ENCODE measurements around the gene TFAP2D.

Gene TFAP2D

GRCh38 chr6:50713226-50713625 lies at the start of gene TFAP2D:
Gene TFAP2D (plus strand): TSS chr6:50713526. CDS start chr6:50714056, 530 bp downstream.
- no peak for DNase-seq (ENCODE audit: low read depth)

- DNase-seq (ENCODE audit: low read depth) = no peak
Observed at GRCh38 chr6:50663806-50664205, 49.5 kb upstream of the TFAP2D start.

- DNase-seq (ENCODE audit: low read depth) = no peak
Observed at GRCh38 chr6:50666089-50666488, 47.2 kb upstream of the TFAP2D start.

GRCh38 chr6:50681213-50681824 lies 32.0 kb upstream of the TFAP2D start:
- DNase-seq (ENCODE audit: low read depth) = no peak

GRCh38 chr6:50689210-50689609 lies 24.1 kb upstream of the TFAP2D start:
- no peak for DNase-seq (ENCODE audit: low read depth)

GRCh38 chr6:50691814-50692495 lies 21.4 kb upstream of the TFAP2D start:
- no peak for DNase-seq (ENCODE audit: low read depth)

- DNase-seq (ENCODE audit: low read depth) = no peak
Observed at GRCh38 chr6:50698546-50698945, 14.8 kb upstream of the TFAP2D start.

GRCh38 chr6:50699051-50699775 lies 14.1 kb upstream of the TFAP2D start:
- DNase-seq (ENCODE audit: low read depth) = no peak

- no peak for DNase-seq (ENCODE audit: low read depth)
Observed at GRCh38 chr6:50706575-50706974, 6.8 kb upstream of the TFAP2D start.

GRCh38 chr6:50707191-50707590 lies 6.1 kb upstream of the TFAP2D start:
- no peak for DNase-seq (ENCODE audit: low read depth)

GRCh38 chr6:50707652-50708300 lies 5.5 kb upstream of the TFAP2D start:
- no peak for DNase-seq (ENCODE audit: low read depth)

- DNase-seq (ENCODE audit: low read depth) = no peak
Observed at GRCh38 chr6:50708664-50709365, 4.5 kb upstream of the TFAP2D start.

- DNase-seq (ENCODE audit: low read depth) = no peak
Observed at GRCh38 chr6:50709366-50709734, 4.0 kb upstream of the TFAP2D start.

- DNase-seq (ENCODE audit: low read depth) = no peak
Observed at GRCh38 chr6:50711686-50712085, 1.6 kb upstream of the TFAP2D start.

GRCh38 chr6:50712291-50712690 lies 1.0 kb upstream of the TFAP2D start:
- DNase-seq (ENCODE audit: low read depth) = no peak

GRCh38 chr6:50713977-50714486 lies 706 bp downstream of the TFAP2D start:
- no peak for DNase-seq (ENCODE audit: low read depth)

- DNase-seq (ENCODE audit: low read depth) = no peak
Observed at GRCh38 chr6:50714487-50715379, 1.4 kb downstream of the TFAP2D start.

- DNase-seq (ENCODE audit: low read depth) = no peak
Observed at GRCh38 chr6:50716899-50717509, 3.7 kb downstream of the TFAP2D start.

- DNase-seq (ENCODE audit: low read depth) = no peak
Observed at GRCh38 chr6:50717734-50718457, 4.6 kb downstream of the TFAP2D start.

- no peak for DNase-seq (ENCODE audit: low read depth)
Observed at GRCh38 chr6:50718566-50718965, 5.2 kb downstream of the TFAP2D start.
